IMR-90 (cell line): ENCODE measurements around the gene BYSL. TPM values are rescaled to one million over a fixed set of nuclear protein-coding genes. Genes with fewer than 3 reads are reported as not detected.

Experiments
- ATAC-seq: fragments of 200-7000 bp; cut with Tn5 transposase; 2 replicates; pipeline ENCODE4 v1.9.1; 2020; ENCODE audit warnings: low read depth, mild to moderate bottlenecking, moderate library complexity
- BruUV-seq: library from RNA; stranded (reverse); fragments of 400-500 nt; replicated peaks from 2 replicates; lab custom pipeline; 2021; lab: Mats Ljungman, UMichigan
- CTCF ChIA-PET: fragments of 300-600 bp; formaldehyde crosslinking; extraction: SDS; loops from one replicate; lab custom pipeline; 2021; ENCODE audit warnings: antibody characterized with exemption; lab: Yijun Ruan, JAX
- POLR2A ChIA-PET: fragments of 300-600 bp; sonication (Branson Sonifier 250); formaldehyde crosslinking; loops from one replicate; lab custom pipeline; 2022; ENCODE audit warnings: antibody characterized with exemption; ENCODE audit not compliant: unreplicated experiment; lab: Charles Lee
- DNase-seq: peaks from one replicate; pipeline ENCODE4 v3.0.0; 2013
- H2AFZ ChIP-seq: replicated peaks from 2 replicates; pipeline ENCODE3; 2013; ENCODE audit warnings: low read length, mild to moderate bottlenecking; ENCODE audit not compliant: poor library complexity
- H2AK5ac ChIP-seq: 2 replicates; pipeline ENCODE4 v1.6.1; 2013; ENCODE audit warnings: low read depth, low read length, inconsistent platforms
- H2AK9ac ChIP-seq: replicated peaks from 2 replicates; pipeline ENCODE3; 2013; ENCODE audit warnings: mild to moderate bottlenecking, low read depth, low read length, moderate library complexity; ENCODE audit not compliant: poor library complexity
- H2BK120ac ChIP-seq: 2 replicates; pipeline ENCODE4 v1.6.1; 2013; ENCODE audit warnings: low read depth, low read length, inconsistent platforms
- H2BK15ac ChIP-seq: 3 replicates; pipeline ENCODE4 v1.6.1; 2013; ENCODE audit warnings: low read depth, low read length, inconsistent platforms
- H2BK20ac ChIP-seq: 2 replicates; pipeline ENCODE4 v1.6.1; 2013; ENCODE audit warnings: low read depth, mild to moderate bottlenecking, inconsistent platforms, low read length, moderate library complexity
- H2BK5ac ChIP-seq: 2 replicates; pipeline ENCODE4 v1.6.1; 2013; ENCODE audit warnings: mild to moderate bottlenecking, low read depth, low read length, inconsistent platforms; ENCODE audit not compliant: poor library complexity, severe bottlenecking
- H3K14ac ChIP-seq: replicated peaks from 2 replicates; pipeline ENCODE4 v1.6.1; 2013; ENCODE audit warnings: low read depth, low read length, inconsistent platforms
- H3K18ac ChIP-seq: 2 replicates; pipeline ENCODE4 v1.6.1; 2013; ENCODE audit warnings: low read depth, low read length, control low read depth
- H3K23ac ChIP-seq: 2 replicates; pipeline ENCODE4 v1.6.1; 2013; ENCODE audit warnings: low read depth, low read length, inconsistent platforms
- H3K27ac ChIP-seq: 2 replicates; pipeline ENCODE4 v1.5.1; 2013; ENCODE audit warnings: mild to moderate bottlenecking, control low read depth, low read length; ENCODE audit not compliant: insufficient read depth
- H3K27me3 ChIP-seq: 2 replicates; pipeline ENCODE4 v1.6.1; 2013; ENCODE audit warnings: low read length; ENCODE audit not compliant: control insufficient read depth, insufficient read depth
- H3K36me3 ChIP-seq: 2 replicates; pipeline ENCODE4 v1.6.1; 2013; ENCODE audit warnings: low read length, mixed read lengths; ENCODE audit not compliant: control insufficient read depth, insufficient read depth
- H3K4ac ChIP-seq: 2 replicates; pipeline ENCODE4 v1.6.1; 2013; ENCODE audit warnings: low read depth, low read length, inconsistent platforms
- H3K4me1 ChIP-seq: 2 replicates; pipeline ENCODE4 v1.6.1; 2013; ENCODE audit warnings: low read length, mixed read lengths; ENCODE audit not compliant: control insufficient read depth, insufficient read depth
- H3K4me2 ChIP-seq: 2 replicates; pipeline ENCODE4 v1.6.1; 2013; ENCODE audit warnings: low read depth, mild to moderate bottlenecking, control low read depth, low read length, moderate library complexity
- H3K4me3 ChIP-seq: 2 replicates; pipeline ENCODE4 v1.5.1; 2013; ENCODE audit warnings: low read depth, mild to moderate bottlenecking, control low read depth, low read length, moderate library complexity; ENCODE audit not compliant: insufficient read depth
- H3K56ac ChIP-seq: 2 replicates; pipeline ENCODE4 v1.6.1; 2013; ENCODE audit warnings: low read length, inconsistent platforms; ENCODE audit not compliant: insufficient read depth; ENCODE audit errors: extremely low read depth
- H3K79me1 ChIP-seq, 2 experiments: 2 replicates each; pipeline ENCODE4 v1.6.1; 2013; ENCODE audit warnings: low read length in 2 of 2, inconsistent platforms in 1 of 2, low read depth in 1 of 2
- H3K9ac ChIP-seq: 2 replicates; pipeline ENCODE4 v1.6.1; 2013; ENCODE audit warnings: low read depth, low read length, control low read depth
- H3K9me1 ChIP-seq: 2 replicates; pipeline ENCODE4 v1.6.1; 2013; ENCODE audit warnings: low read length, inconsistent platforms; ENCODE audit not compliant: insufficient read depth
- H3K9me3 ChIP-seq: 2 replicates; pipeline ENCODE4 v1.6.1; 2013; ENCODE audit warnings: low read length; ENCODE audit not compliant: control insufficient read depth, insufficient read depth
- H4K20me1 ChIP-seq: 2 replicates; pipeline ENCODE4 v1.6.1; 2013; ENCODE audit warnings: low read length, inconsistent platforms; ENCODE audit not compliant: insufficient read depth
- H4K5ac ChIP-seq: 2 replicates; pipeline ENCODE4 v1.6.1; 2013; ENCODE audit warnings: mild to moderate bottlenecking, low read depth, low read length, control low read depth
- H4K8ac ChIP-seq, 2 experiments: 2 replicates each; pipeline ENCODE4 v1.6.1; 2013; ENCODE audit warnings: low read depth in 2 of 2, low read length in 2 of 2, control low read depth in 1 of 2, inconsistent platforms in 1 of 2
- H4K91ac ChIP-seq: 2 replicates; pipeline ENCODE4 v1.6.1; 2013; ENCODE audit warnings: low read depth, low read length, inconsistent platforms; ENCODE audit not compliant: insufficient read depth
- CEBPB ChIP-seq: IDR thresholded peaks from 2 replicates; pipeline ENCODE4 v1.6.1; 2012; ENCODE audit warnings: low read depth, low read length, improper control_type of control experiment
- FOS ChIP-seq: fragments of 150-350 bp; IDR thresholded peaks from 2 replicates; pipeline ENCODE4 v1.6.1; 2016; ENCODE audit warnings: low read depth, low read length
- RFX5 ChIP-seq: IDR thresholded peaks from 2 replicates; pipeline ENCODE4 v1.8.0; 2012; ENCODE audit warnings: low read depth, mild to moderate bottlenecking, low read length, moderate library complexity
- SMC3 ChIP-seq: fragments of 150-350 bp; IDR thresholded peaks from 2 replicates; pipeline ENCODE4 v1.6.1; 2016; ENCODE audit warnings: low read depth, mild to moderate bottlenecking, antibody characterized with exemption, low read length, moderate library complexity
- WGBS, 2 experiments: methylation state at CpG; one replicate each; pipeline versions ENCODE4 v1.1.5 to v1.1.7; 2013; ENCODE audit warnings: missing lambda C conversion rate in 2 of 2; ENCODE audit not compliant: insufficient read length in 1 of 2; ENCODE audit errors: extremely low coverage in 2 of 2; 5-methylcytosine and 5-hydroxymethylcytosine counted together
- dilution Hi-C: fragments of 300-500 bp; cut with HindIII; formaldehyde crosslinking; loops from one replicate; pipeline ENCODE4 v1.14.3; 2018; ENCODE audit warnings: low sequenced_read_pairs; ENCODE audit not compliant: unreplicated experiment
- in situ Hi-C: fragments of 300-500 bp; cut with MboI; formaldehyde crosslinking; loops from 3 replicates; pipeline ENCODE4 v1.14.3; 2019; ENCODE audit warnings: low sequenced_read_pairs, inconsistent platforms, mixed read lengths
- intact Hi-C: fragments of 100-400 bp; cut with micrococcal nuclease; formaldehyde crosslinking; loops from 2 replicates; pipeline ENCODE4 v1.10.0; 2022
- polyA plus RNA-seq, 3 experiments: library from polyadenylated mRNA; depleted of rRNA; stranded (reverse); fragments of >200 nt; gene quantifications; 2 replicates each; pipeline ENCODE4 v1.2.3, GENCODE V29; 2012; ENCODE audit warnings: low replicate concordance in 1 of 3
- total RNA-seq: library from RNA; depleted of rRNA; stranded (reverse); fragments of >200 nt; gene quantifications from 2 replicates; pipeline ENCODE4 v1.2.3, GENCODE V29; 2012
- TF ChIP-seq, protein P1 (sequence below): conservative IDR thresholded peaks from 2 replicates; pipeline ENCODE4 v1.5.1; 2012; ENCODE audit warnings: mild to moderate bottlenecking, low read depth, low read length, improper control_type of control experiment

Gene BYSL
- total and polyA plus RNA-seq, 2 of the 4 experiments (the other 2 are of a cell fraction), result 26.7 to 36.3 TPM

DNA sequence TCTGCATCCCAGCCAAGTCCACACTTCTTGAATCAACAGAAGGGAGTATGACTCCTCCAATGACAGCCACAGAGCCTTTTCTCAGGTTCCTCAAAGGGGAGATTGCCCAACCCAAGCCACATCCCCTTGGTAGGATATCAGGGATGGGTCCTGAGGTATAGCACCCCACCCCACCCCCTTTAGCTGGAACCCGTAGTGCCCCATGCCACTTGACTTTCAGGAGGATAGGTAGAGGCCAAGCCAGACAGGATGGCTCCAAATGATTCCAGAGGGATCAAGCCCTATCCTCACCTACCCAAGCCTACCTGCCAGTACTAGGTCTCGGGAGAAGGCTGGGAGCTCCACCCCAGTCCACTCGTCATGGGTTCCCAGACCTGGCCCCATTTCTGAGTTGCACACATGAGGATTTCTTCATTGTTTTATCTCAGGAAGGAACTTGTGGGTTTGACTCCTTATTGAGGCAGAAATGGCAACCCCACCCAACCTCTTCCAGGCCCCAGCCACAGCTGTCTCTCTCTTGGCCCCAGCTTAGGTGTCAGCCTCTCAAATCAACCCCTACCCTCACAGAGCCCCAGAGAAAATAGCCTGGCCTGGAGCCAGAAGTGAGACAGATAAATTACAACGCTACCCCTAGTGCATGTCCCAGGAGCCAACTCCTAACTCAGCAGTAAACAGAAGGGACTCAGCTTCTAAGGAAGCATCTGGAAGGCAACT is 16.7 kb downstream of the BYSL start (continued):
- TF ChIP-seq FOS (no peak), RFX5 (no peak), SMC3 (no peak)

DNA sequence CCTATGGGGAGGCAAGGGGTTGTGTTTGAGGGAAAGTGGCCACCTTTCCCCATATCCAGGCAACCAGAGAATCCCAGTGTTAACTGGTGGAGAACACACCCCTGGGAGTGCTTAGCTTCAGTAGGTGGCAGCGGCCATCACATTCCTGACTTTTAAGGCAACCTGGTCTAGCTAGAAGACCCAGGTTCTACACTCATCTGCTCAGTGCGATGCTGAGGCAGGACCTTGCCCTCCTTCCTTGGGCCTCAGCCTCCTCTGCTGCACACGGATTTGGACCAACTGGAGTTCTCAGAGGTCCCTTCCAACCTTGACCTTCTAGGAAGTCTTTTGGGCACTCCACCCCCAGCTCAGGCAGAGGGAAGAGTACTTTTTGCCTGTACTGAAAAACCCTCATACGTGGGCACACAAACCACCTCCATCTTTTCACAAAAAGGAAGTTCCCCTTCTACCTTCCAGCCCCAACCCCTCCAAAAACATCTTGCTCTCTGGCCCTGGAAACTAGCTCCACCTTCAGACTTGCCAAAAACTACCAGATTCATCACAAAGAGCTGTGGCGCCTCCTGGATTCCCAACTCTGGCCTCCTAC is 17.4 kb downstream of the BYSL start:
- no TSS peak for BruUV-seq
- Histone ChIP-seq H4K5ac (peak overlapping the region; percentile 65), H3K79me1 (peaks cover 19 to 64% of the 10 kb centered on the region in 2 experiments; a peak in 3 of 4 replicates), H3K4ac (peak overlapping the region; percentile 74), H2AK9ac (peak overlapping the region; percentile 99), H2AK5ac (peak overlapping the region; percentile 85; the same call in 1 of the 2 replicates), H2AFZ (peak overlapping the region; percentile 75), H3K9me1 (peaks cover 11% of the 10 kb centered on the region; the same call in 1 of the 2 replicates), H4K8ac (peak overlapping the region; percentile 21 to 68; a peak in 3 of 4 replicates), H3K9ac (peak overlapping the region; percentile 12), H3K27ac (peak overlapping the region; percentile 76; the same call in 1 of the 2 replicates), H3K4me3 (no peak overlapping the region), H2BK120ac (peak overlapping the region; percentile 19; the same call in 1 of the 2 replicates), H2BK15ac (peak overlapping the region; percentile 34; the same call in 1 of the 3 replicates), H4K20me1 (peaks cover 54% of the 10 kb centered on the region), H3K18ac (peak overlapping the region; percentile 49), H4K91ac (peak overlapping the region; percentile 76; the same call in 1 of the 2 replicates), H3K9me3 (no peaks in the 10 kb centered on the region), H3K4me2 (peak overlapping the region; percentile 65), H3K56ac (no peak overlapping the region), H2BK5ac (peak overlapping the region; percentile 78), H3K23ac (peak overlapping the region; percentile 76; the same call in 1 of the 2 replicates), H3K14ac (peak overlapping the region; percentile 84), H3K4me1 (peaks cover 30% of the 10 kb centered on the region), H3K36me3 (peaks cover 23% of the 10 kb centered on the region), H3K27me3 (no peaks in the 10 kb centered on the region), H2BK20ac (peak overlapping the region; percentile 33; the same call in 1 of the 2 replicates)
- DNase-seq (no peak), ATAC-seq (no peak)
- intact Hi-C loops (loop anchor here (5.0 kb wide), 2 partner anchors 136 to 156 kb away; partner anchors contain the start of gene PRICKLE4), in situ Hi-C loops (loop anchor here (5.0 to 10.0 kb wide), 2 partner anchors 104 to 154 kb away; partner anchors contain the start of genes PRICKLE4 and TOMM6), dilution Hi-C loops (no loop called here)
- ChIA-PET CTCF (interaction anchor here (0.6 to 1.5 kb wide), 6 partner anchors 18 to 151 kb away, joined by 3 to 5 read pairs (median 4); partner anchors contain the start of genes BYSL, MED20 and TOMM6), POLR2A (interaction anchor here (0.7 kb wide), 1 partner anchor 397 kb away, joined by 4 read pairs; no protein-coding TSS in a partner anchor)
- WGBS, 2 experiments, result 57% methylated on average over 1 of the region's 5 CpGs; no CpG with 5 or more reads in 1 of the 2 experiments
- TF ChIP-seq CEBPB, result no peak
- TF ChIP-seq, protein P1, sequence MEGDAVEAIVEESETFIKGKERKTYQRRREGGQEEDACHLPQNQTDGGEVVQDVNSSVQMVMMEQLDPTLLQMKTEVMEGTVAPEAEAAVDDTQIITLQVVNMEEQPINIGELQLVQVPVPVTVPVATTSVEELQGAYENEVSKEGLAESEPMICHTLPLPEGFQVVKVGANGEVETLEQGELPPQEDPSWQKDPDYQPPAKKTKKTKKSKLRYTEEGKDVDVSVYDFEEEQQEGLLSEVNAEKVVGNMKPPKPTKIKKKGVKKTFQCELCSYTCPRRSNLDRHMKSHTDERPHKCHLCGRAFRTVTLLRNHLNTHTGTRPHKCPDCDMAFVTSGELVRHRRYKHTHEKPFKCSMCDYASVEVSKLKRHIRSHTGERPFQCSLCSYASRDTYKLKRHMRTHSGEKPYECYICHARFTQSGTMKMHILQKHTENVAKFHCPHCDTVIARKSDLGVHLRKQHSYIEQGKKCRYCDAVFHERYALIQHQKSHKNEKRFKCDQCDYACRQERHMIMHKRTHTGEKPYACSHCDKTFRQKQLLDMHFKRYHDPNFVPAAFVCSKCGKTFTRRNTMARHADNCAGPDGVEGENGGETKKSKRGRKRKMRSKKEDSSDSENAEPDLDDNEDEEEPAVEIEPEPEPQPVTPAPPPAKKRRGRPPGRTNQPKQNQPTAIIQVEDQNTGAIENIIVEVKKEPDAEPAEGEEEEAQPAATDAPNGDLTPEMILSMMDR, result 0 out of 2 replicates have a peak, but pooled peaks have one; percentile 4
